GM21423 (cell line): ENCODE results near the gene STX4.

Experiments
- ATAC-seq: cut with Tn5 transposase; IDR thresholded peaks from one replicate; pipeline ENCODE4 v1.9.1; 2021; ENCODE audit warnings: mild to moderate bottlenecking, moderate library complexity; ENCODE audit not compliant: unreplicated experiment

STX4 gene

DNA sequence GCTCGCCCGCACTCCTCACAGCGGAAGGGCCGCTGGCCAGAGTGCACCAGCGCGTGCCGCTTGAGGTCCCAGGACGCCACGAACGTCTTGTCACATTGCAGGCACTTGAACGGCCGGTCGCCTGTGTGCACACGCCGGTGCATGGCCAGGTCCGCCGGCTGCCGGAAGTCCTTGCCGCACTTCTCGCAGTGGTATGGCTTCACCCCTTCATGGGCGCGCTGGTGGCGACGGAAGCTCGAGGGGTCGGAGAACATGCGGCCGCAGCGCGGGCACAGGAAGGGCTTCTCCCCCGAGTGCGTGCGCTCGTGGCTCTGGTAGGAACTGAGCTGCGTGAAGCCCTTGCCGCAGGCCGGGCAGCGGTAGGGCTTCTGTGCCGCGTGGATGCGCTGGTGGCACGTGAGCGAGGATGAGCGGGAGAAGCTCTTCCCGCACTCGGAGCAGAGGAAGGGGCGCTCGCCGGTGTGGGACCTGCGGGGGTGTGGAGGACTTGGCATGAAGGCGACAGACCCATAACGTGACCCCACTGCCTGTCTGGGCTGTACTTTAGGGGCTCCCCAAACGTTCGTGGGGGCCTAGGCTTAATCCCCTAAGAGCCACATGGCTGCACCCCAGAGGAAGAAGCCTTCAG, 28.6 kb downstream of the STX4 start:
- no peak for ATAC-seq

- no peak for ATAC-seq
These were observed 30.1 kb downstream of the STX4 start for GRCh38 chr16:31063495-31063842.

DNA sequence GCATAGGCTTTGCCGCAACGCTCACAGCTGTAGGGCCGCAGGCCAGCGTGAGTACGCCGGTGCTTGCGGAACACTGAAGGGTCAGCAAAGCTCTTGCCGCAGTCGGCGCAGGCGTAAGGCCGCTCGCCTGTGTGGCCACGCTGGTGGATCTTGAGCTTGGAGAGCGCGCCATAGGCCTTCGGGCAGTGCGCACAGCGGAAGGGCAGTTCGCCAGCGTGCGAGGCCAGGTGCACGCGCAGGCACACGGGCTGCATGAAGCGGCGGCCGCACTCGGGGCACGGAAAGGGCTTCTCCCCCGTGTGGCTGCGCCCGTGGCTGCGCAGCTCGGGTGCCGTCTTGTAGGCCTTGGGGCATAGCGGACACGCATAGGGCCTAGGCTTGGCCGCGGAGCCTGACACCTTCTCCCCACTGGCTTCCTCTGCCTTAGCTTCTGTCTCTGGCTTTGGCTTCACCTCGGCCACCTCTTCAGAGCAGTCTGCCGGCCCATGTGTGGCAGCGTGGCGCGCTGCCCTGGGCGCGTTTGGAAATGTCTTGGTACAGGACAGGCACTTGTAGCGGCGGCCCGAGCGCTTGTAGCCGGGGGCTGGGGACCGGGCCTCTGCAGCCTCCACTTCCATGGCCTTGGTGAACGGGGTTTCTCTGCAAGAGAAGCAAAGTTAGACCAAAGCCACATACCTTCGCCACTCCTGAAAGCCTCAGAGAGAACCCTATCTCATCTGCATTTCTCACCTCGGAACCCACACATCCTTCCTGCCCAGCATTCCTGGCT, 30.7 kb downstream of the STX4 start:
- ATAC-seq: no peak

DNA sequence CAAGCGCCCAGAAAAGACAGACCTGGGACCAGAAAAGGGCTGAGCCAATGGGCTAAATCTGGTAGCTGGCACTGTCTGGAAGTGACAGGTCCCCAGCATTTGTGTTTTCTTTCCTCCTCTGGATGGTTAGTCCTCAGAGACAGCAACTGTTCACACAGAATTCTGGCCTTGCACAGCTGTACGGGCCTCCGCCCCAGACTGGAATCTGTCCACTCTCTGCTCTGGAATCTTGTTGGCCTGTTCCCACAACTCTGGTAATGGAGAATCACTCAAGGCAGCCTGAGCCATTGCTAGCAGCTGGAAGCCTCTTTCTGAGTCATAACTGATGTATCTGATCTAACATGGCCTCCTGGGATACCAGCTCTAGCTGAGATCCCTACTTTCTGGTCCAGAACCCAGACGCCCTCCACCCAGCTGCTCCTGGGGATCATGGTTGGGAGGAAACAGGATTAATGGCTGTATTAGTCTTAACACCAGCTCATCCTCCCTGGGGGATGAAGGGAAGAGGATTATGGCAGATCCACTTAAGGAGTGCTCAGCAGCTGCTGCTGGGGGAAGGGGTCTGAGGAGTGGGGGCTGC, 31.6 kb downstream of the STX4 start:
- ATAC-seq: no peak

- no peak for ATAC-seq
These were observed 34.0 kb downstream of the STX4 start for GRCh38 chr16:31067342-31067741.

- no peak for ATAC-seq
These were observed 38.5 kb downstream of the STX4 start for GRCh38 chr16:31071861-31072260.

DNA sequence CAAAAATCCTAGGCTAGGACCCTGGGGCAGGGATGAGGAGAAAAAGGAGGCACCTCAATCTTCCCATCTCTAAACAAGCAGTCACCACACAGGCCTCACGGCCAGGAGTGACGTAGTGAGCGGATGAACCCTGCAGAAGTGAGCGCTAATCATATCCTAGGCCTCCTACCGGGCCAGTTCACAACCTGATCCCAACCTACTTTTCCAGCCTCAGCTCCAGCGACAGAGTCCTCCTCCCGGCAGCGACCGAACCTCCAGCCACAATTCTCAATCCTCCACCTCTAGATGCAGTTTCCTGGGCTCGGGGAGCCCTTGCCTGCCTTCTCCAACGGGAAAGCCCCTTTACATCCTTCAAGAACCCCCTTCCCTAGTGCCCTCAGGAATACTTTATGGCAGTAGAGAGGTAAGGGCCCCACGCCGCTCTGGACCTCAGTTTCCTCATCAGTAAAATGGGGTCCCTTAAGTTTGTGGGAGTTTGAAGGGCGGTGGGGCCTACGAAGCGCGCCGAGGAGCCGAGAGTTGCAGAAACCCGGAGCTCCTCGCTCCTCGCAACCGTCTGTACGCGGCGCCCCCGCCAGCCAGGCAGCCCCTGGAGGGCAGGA, 39.3 kb downstream of the STX4 start:
- no peak for ATAC-seq

DNA sequence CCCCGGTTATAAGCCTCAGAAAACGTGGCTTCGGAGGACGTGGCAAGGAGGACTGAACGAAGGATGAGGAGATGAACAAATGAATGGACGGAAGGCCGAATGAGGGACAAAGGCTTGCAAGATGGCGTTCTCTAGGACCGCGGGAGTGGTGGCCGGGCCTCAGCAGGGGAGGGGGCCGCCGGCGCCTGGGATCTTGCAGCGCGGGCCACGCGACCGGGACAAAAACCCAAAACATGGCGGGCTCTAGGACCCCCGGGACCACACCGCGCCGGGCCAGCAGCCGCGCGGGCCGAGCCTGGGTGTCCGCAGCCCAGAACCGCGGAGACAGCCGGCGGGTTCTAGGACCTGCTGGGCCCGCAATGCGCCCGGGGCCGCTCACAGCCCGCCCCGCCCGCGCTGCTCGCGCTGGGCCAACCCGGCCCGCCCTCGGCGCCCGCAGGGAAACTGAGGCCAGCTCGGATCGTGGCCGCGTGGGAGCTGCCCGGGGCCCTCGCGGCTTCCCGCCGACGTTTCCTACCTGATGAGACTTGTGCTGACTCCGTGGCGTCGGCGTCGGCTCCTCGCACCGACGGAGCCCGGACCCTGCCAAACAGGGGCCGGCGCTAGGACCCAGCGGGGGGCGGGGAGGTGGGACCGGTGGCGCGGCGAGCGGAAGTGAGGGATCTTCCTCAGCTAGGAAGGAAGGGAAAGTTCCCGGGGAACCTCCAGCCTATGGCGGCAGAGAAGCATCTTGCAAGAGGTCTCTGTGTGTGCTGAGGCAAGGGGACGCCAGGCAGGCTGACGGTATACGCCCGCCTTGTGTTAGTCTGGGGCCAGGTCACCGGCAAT, 40.0 kb downstream of the STX4 start:
- ATAC-seq: peak; percentile 45

- peak; percentile 66 for ATAC-seq
These were observed 40.8 kb downstream of the STX4 start, which contains the start of the genes ZNF646 and ZNF668 for GRCh38 chr16:31073970-31074813. Gene ZNF646, plus strand, starts transcription at chr16:31074422. Its CDS starts 1,903 bp downstream, at chr16:31076325. Gene ZNF668, minus strand, starts transcription at chr16:31074240. Its CDS starts 9,781 bp downstream, at chr16:31064459.

DNA sequence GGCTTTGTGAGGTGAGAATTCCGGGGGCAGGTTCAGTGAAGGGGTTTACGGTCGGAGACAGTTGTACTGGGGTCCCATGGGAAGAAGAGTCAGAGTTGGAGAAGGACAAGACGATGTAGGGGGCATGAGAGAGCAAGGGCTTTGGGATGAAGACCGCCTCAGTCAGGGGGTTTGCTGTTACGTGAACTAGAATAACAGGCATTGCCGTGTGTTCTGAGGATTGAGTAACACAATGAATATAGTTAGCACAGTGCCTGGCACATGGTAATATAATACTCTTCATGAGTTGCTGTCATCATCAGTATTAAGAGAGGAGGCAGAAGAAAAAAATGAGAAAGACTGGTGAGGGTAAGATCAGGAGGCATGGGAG, 41.4 kb downstream of the STX4 start:
- no peak for ATAC-seq

DNA sequence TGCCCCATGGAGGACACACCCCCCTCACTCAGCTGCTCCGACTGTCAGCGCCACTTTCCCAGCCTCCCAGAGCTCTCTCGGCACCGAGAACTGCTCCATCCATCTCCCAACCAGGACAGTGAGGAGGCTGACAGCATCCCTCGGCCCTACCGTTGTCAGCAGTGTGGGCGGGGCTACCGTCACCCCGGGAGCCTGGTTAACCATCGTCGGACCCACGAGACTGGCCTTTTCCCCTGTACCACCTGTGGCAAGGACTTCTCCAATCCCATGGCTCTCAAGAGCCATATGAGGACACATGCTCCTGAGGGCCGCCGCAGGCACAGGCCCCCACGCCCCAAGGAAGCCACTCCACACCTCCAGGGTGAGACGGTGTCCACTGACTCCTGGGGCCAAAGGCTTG, 43.0 kb downstream of the STX4 start:
- no peak for ATAC-seq

DNA sequence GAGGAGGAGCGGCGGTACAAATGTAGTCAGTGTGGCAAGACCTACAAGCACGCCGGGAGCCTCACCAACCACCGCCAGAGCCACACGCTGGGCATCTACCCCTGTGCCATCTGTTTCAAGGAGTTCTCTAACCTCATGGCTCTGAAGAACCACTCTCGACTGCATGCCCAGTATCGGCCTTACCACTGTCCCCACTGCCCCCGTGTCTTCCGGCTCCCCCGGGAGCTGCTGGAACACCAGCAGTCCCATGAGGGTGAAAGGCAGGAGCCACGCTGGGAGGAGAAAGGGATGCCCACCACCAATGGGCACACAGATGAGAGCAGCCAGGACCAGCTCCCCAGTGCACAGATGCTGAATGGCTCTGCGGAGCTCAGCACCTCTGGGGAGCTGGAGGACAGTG, 43.7 kb downstream of the STX4 start:
- no peak for ATAC-seq

GRCh38 chr16:31077592-31078396, 44.4 kb downstream of the STX4 start:
- ATAC-seq: no peak

GRCh38 chr16:31078597-31079341, 45.4 kb downstream of the STX4 start:
- no peak for ATAC-seq

- no peak for ATAC-seq
These were observed 46.1 kb downstream of the STX4 start for GRCh38 chr16:31079342-31079944.

DNA sequence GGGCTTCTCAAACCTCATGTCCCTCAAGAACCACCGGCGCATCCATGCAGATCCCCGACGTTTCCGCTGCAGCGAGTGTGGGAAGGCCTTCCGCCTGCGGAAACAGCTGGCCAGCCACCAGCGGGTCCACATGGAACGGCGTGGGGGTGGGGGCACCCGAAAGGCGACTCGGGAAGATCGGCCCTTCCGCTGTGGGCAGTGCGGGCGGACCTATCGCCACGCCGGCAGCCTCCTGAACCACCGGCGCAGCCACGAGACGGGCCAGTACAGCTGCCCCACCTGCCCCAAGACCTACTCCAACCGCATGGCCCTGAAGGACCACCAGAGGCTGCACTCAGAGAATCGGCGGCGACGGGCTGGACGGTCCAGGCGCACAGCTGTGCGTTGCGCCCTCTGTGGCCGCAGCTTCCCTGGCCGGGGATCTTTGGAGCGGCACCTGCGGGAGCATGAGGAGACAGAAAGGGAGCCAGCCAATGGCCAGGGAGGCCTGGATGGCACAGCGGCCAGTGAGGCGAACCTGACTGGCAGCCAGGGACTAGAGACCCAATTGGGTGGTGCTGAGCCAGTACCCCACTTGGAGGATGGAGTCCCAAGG, 46.8 kb downstream of the STX4 start:
- ATAC-seq: no peak

- no peak for ATAC-seq
These were observed 47.5 kb downstream of the STX4 start for GRCh38 chr16:31080756-31081419.
